HG03342 (cell line): ENCODE measurements around the gene ZNF641.
"Not testable (repeated sequence)": the region's sequence is repeated elsewhere in the genome, so short reads cannot be mapped to it uniquely, and the experiment has no call there.

Experiments used
- ATAC-seq: cut with Tn5 transposase; IDR thresholded peaks from one replicate; pipeline ENCODE4 v1.9.1; 2021; ENCODE audit warnings: mild to moderate bottlenecking, moderate library complexity; ENCODE audit not compliant: unreplicated experiment

The ZNF641 gene

GRCh38 chr12:48336061-48336460 is 14.7 kb downstream of the ZNF641 start:
- no peak for ATAC-seq

- ATAC-seq = no peak
Observed at GRCh38 chr12:48334808-48335207, 15.9 kb downstream of the ZNF641 start.

GRCh38 chr12:48333680-48334079 is 17.0 kb downstream of the ZNF641 start:
- ATAC-seq = not testable (repeated sequence)

- no peak for ATAC-seq
Observed at GRCh38 chr12:48331399-48331798, 19.3 kb downstream of the ZNF641 start.

- no peak for ATAC-seq
Observed at GRCh38 chr12:48329199-48329939, 21.4 kb downstream of the ZNF641 start.

GRCh38 chr12:48316491-48316890 is 34.2 kb downstream of the ZNF641 start:
- ATAC-seq = no peak

- ATAC-seq = no peak
Observed at GRCh38 chr12:48311313-48311712, 39.4 kb downstream of the ZNF641 start.

GRCh38 chr12:48307269-48307668 is 43.5 kb downstream of the ZNF641 start:
- no peak for ATAC-seq

GRCh38 chr12:48305190-48305589 is 45.5 kb downstream of the ZNF641 start:
- ATAC-seq = no peak

GRCh38 chr12:48302161-48302911 is 48.4 kb downstream of the ZNF641 start:
- ATAC-seq = no peak

- no peak for ATAC-seq
Observed at GRCh38 chr12:48300774-48301173, 49.9 kb downstream of the ZNF641 start.

- no peak for ATAC-seq
Observed at GRCh38 chr12:48296586-48297282, 54.0 kb downstream of the ZNF641 start.

GRCh38 chr12:48292040-48292439 is 58.7 kb downstream of the ZNF641 start:
- no peak for ATAC-seq

GRCh38 chr12:48291511-48291910 is 59.2 kb downstream of the ZNF641 start:
- no peak for ATAC-seq

- ATAC-seq = no peak
Observed at GRCh38 chr12:48288387-48289268, 62.1 kb downstream of the ZNF641 start.
